GM18909 (cell line): ENCODE data around the gene G6PD.
"Not testable (repeated sequence)": the region's sequence is repeated elsewhere in the genome, so short reads cannot be mapped to it uniquely, and the experiment has no call there.

Source experiments
- ATAC-seq: cut with Tn5 transposase; IDR thresholded peaks from one replicate; pipeline ENCODE4 v1.9.1; 2021; ENCODE audit warnings: mild to moderate bottlenecking; ENCODE audit not compliant: unreplicated experiment, poor library complexity

G6PD gene

DNA sequence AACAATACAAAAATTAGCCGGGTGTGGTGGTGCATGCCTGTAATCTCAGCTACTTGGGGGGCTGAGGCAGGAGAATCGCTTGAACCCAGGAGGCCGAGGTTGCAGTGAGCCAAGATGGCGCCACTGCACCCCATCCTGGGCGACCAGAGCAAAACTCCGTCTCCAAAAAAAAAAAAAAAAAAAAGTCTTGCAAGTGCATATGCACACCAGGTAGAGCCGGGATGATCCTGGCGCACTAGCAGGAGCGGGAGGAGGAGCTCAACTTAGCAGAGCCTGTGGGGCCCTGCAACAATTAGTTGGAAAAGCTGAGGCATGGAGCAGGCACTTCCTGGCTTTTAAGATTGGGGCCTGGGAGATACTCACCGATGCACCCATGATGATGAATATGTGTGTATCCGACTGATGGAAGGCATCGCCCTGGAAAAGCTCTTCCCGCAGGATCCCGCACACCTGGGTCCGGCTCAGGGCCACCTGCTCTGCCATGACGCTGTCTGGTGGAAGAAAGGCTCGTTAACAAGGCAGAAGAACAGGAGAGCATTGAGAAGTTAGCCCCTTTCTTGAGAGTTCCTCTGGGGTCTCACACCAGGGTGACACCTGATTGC, 872 bp downstream of the G6PD start:
- ATAC-seq = no peak

- ATAC-seq = no peak
Measured at GRCh38 chrX:154542723-154543424, 3.8 kb downstream of the G6PD start.

DNA sequence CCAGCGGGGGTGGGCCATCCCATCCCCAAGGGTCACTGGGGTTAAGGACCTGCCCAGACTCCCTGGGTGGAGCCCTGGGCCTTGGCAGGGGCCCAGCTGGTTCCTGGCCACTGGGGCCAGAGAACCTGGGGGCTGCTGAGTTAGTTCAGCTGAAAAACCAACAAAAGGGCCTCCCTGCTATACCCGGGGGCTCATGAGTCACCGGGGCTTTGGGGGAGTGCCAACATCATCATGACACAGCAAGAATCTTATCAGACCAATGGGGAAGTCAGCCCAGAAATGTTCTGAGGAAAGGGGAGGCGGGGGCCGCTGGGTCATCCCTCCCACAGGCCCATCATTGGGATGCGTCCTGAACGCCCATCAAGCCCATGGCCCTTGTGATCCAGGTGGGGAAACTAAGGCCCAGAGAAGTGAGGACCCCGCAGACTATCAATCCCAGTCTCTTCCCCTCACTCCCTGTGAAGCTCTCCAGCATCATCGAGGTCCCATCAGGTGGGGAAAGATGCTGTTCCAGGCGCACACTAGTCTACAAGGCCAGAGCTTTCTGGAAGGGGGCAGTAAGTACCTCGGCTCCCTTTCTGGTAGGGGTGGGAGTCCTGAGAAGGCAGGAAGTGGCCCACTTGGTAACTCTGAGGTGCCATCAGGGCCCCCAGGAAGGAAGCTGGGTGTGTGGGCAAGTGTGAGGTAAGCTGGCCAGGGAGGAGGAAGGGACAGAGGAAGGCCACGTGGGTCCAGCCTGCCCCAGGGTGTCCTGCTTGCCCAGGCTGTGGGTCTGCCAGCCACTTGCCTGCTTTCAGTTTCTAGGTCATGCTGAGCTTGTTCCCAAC, 4.5 kb downstream of the G6PD start:
- ATAC-seq = no peak

DNA sequence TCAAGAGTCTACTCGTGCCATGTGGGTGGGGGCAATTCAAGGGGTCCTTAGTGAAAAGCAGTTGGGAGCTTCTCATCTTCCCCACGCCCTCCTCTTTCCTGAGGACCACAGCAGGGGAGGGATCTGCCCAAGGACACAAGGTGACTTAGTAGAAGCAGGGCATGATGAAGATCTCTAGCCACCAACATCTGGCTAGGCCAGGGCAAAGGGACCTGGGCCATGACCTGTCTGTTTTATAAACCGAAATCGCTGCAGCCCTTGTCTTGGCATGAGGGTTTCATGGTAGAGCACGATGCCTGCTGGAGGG, 5.1 kb downstream of the G6PD start:
- no peak for ATAC-seq

GRCh38 chrX:154540897-154541535, 5.6 kb downstream of the G6PD start:
- ATAC-seq = no peak

- not testable (repeated sequence) for ATAC-seq
Measured at GRCh38 chrX:154540365-154540764, 6.3 kb downstream of the G6PD start.

DNA sequence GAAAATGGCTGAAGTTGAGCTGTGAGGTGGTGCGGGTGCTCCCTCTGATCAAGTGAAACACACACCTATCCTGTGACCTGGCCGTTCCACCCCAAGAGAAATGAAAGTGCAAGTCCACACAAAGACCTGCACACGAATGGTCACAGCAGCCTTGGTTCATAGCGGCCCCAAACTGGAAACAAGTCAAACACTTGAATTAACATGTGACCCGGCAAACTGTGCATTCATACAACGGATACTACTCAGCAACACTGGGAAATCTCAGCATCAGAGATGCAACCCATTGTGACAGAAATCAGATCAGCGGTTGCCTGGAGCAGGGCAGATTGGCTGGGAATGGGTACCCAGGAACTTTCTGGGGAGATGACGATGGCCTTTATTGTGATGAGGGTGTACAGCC, 7.6 kb downstream of the G6PD start:
- ATAC-seq = no peak

GRCh38 chrX:154535892-154536291, 10.8 kb downstream of the G6PD start:
- ATAC-seq = no peak

DNA sequence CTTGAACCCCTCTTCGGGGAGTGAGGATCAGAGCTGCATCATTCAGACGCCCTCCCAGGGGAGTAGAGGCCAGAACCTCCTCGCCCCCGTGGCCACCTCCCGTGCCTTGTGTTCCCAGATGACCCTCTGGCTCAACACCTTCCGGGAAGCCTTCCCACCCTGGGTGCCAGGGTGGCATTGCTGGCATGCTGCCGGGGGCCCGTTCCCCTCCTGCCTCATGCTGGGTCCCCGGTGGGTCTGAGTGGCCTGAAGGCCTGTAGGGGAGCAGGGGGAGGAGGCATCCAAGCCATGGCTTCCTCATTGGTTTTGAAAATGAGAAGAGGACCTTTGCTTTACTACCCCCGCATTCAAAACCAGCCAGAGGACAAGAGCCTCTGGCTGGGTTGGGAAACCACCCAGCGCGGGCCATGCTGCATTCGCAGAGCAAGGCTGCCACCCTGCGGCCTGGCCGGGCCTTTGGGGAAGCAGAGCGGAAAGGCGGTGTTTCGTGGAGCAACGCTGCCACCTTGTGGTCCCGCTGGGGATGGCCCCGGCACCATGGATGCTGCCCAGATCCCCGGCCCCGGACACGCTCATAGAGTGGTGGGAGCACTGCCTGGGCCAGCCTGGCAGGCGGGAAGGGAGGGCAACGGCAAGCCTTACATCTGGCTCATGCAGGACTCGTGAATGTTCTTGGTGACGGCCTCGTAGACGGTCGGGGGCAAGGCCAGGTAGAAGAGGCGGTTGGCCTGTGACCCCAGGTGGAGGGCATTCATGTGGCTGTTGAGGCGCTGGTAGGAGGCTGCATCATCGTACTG, 11.9 kb downstream of the G6PD start:
- peak; percentile 92 for ATAC-seq

DNA sequence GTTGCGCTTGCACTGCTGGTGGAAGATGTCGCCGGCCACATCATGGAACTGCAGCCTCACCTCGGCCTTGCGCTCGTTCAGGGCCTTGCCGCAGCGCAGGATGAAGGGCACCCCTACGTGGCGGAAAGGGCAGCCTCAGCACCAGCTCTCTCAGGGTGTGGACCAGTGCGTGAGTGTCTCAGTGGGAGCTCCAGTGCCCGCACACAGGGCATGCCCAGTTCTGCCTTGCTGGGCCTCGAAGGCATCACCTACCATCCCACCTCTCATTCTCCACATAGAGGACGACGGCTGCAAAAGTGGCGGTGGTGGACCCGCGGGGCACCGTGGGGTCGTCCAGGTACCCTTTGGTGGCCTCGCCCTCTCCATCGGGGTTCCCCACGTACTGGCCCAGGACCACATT, 14.0 kb downstream of the G6PD start:
- ATAC-seq = no peak

DNA sequence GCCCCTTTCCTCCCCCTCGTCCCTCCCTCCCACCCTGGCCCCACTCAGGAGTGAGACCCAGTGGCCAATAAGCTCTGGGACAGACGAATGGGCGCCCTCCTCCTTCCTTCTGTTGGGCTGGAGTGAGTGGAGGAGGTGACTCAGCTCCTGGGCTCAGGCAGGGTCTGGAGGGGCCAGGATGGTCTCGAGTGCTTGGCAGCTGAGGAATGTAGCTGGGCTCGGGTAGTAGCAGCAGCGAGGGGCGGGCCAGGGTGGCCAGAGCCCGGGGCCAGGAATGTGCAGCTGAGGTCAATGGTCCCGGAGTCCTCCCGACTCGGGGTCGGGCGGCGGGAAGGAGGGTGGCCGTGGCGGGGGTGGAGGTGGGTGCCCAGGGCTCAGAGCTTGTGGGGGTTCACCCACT, 15.0 kb downstream of the G6PD start:
- no peak for ATAC-seq

DNA sequence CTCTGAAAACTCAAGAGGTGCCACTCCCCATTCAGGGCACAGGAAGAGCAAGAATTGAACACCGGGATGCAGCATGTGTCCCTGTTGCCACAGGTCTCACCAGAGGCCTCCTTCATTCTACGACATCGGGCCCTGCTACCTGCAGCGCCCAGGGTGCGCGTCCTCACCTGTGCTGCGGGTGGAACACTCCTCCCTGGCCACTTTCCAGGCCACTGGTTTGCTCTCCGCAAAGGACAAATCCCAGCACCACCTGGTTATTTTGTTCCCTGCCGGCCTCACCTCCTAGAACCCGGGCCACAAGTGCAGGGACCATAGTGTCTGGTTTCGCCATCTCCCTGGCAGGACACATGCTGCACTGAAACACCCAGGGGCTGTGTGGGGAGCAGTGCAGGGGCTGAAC, 16.4 kb downstream of the G6PD start:
- no peak for ATAC-seq

DNA sequence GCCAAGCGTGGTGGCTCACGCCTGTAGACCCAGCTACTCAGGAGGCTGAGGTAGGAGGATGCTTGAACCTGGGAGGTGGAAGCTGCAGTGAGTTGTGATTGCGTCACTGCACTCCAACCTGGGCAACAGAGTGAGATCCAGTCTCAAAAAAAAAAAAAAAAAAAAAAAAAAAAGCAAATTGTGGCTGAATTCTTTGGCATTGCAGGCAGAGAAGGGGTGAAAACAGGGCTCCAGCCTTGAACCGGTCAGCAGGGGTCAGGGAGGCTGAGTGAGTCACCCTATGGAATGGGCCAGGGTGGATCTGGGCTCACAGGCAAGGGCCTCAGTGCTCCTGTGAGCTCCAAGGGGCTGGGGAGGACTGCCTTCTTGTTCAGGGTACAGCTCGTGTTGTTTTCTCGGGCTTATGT, 17.4 kb downstream of the G6PD start:
- no peak for ATAC-seq

GRCh38 chrX:154526901-154527675, 19.6 kb downstream of the G6PD start:
- ATAC-seq = peak; percentile 60

DNA sequence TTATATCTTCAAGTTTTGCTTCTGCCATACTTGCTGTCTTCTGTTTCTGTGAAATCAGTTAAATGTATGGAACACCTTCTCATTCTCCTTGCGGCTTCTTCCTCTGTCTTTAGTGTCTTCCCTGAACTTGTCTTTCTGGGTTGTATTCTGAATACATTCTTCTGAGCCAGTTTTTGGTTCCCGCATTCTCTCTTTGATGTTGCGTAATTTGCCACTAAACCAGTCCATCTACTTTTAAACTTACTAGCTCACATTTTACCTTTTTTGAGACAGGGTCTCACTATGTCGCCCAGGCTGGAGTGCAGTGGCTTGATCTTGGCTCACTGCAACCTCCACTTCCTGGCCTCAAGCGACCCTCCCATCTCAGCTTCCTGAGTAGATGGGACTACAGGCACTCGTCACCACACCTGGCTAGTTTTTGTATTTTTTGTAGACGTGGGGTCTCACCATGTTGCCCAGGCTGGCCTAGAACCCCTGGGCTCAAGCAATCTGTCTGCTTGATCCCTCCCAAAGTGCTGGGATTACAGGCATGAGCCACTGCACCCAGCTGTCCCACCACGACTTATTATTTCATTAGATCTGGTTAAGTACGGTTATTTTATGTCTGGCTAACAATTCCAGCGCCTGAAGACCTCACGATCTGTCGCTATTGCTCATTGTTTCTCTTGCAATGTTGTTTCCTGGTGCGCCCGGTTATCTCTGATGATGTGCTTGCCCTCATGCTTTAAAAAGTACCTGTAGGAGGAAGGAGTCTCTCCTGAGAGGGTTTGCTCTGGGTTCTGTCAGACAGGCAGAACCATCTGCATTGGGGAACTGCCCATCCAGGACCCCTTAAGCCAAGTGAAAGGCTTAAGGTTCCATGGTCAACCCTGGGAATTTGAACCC, 20.8 kb downstream of the G6PD start:
- ATAC-seq = no peak

DNA sequence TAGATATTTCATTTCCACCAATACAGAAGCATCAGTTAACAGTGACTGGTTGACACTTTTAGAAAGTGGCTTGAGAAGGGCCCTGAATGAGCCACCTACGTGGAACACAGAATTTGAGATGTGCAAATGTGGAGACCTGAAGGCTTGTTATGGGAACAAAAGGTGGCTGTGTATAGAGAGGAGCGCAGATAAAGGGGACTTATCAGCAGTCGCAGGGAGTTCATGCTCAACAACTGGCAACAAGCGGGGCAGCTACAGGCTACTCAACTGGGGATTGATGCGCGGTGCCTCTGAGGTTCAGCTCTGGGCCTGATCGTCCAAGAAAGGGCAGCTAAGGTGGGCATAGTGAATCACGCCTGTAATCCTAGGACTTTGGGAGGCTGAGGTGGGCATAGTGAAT, 27.3 kb downstream of the G6PD start:
- no peak for ATAC-seq

DNA sequence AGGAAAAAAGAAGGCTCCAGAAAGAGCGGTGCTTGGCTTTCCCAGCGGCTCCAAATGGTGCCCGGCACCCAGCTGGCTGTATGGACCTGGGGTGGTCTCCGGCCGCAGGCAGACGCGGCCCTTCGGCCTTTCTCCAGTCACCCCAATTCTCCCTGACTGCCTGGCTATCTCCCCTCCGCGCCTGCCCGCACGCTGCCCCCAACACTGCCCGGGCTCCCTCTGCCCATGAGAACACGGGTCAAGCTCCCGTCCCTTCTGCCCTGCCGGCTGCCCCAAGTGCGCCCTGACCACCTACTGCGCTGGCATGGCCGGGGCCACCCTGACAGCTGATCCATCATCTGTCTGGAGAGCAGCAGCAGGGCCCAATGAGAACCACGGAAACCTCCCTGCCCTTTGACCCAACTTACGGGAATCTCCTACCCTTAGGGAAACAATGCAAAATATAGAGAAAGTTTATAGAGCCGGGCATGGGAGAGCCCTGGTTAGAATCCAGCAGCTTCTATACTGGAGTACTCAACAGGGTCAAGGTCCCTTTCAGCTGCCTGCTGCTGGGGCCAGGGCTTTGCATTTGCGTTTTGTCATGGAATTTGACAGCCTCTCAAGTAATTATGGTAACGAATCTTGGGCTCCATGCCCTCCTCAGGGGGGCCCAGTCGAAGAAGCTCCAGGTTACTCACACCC, 29.4 kb downstream of the G6PD start:
- ATAC-seq = no peak

- ATAC-seq = no peak
Measured at GRCh38 chrX:154516656-154517100, 30.0 kb downstream of the G6PD start.
